Activated CD4-positive, alpha-beta T cell treated with anti-CD3 and anti-CD28 coated beads, Interleukin-2, amount 10 ng/mL, durations not matched to agents 24 days and 14 days (primary cell): ENCODE measurements around the gene PXK. TPM values are rescaled to one million over a fixed set of nuclear protein-coding genes. Genes with fewer than 3 reads are reported as not detected.
A peak's percentile ranks its signal among the peaks of the same experiment; 100 is the strongest.

Experiments used
- DNase-seq: peaks from one replicate; pipeline ENCODE4 v3.0.0; 2022
- H3K27ac Mint-ChIP-seq: one replicate; pipeline ENCODE4 v1.8.0; 2022; ENCODE audit warnings: mild to moderate bottlenecking, mixed read lengths
- H3K27me3 Mint-ChIP-seq: one replicate; pipeline ENCODE4 v1.8.0; 2022; ENCODE audit warnings: mixed read lengths
- H3K36me3 Mint-ChIP-seq: one replicate; pipeline ENCODE4 v1.8.0; 2022; ENCODE audit warnings: low read depth, mild to moderate bottlenecking, mixed read lengths
- H3K4me1 Mint-ChIP-seq: one replicate; pipeline ENCODE4 v1.8.0; 2021; ENCODE audit warnings: mixed read lengths
- H3K4me3 Mint-ChIP-seq: one replicate; pipeline ENCODE4 v1.8.0; 2022; ENCODE audit warnings: mild to moderate bottlenecking, moderate library complexity, mixed read lengths
- H3K9me3 Mint-ChIP-seq: one replicate; pipeline ENCODE4 v1.8.0; 2021; ENCODE audit warnings: mixed read lengths
- intact Hi-C: fragments of 100-400 bp; cut with micrococcal nuclease; formaldehyde crosslinking; loops from one replicate; pipeline ENCODE4 v1.15.1; 2023
- total RNA-seq: library from RNA; stranded (reverse); gene quantifications from 2 replicates; pipeline ENCODE4 v1.2.3, GENCODE V29; 2022

Gene PXK
- total RNA-seq, 1 donor from 2014 or later, result 45.7 TPM

DNA sequence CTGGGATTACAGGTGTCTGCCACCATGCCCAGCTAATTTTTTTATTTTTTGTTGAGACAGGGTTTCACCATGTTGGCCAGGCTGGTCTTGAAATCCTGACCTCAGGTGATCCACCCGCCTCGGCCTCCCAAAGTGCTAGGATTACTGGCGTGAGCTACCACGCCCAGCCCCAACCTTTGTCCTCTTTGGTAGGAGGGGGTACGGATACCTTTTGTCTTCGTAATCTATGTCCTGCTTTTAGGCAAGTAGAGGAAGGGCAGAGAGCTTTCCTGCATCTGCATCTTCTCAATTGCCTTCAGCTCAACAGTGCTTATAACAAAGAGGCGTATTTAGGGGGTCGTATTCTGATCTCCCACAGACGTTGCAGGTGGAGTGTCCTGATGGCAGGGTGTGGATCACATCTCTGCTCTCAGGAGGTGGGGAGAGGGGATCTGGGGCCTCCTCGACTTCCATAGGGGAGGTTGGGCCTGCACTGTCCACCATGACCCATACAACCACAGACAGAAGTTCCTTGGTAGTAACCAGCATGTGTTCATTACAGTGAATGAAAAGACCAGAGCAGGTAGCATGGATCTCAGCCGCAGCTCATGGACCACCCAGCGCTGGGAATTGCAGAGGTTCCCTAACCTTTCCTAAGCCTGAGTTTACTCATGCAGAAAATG, 137.8 kb downstream of the PXK start:
- intact Hi-C loops, result loop anchor here (1.0 to 5.0 kb wide), 5 partner anchors 7 to 164 kb away; partner anchors contain the start of genes HTD2, PDHB and RPP14
- Mint-ChIP-seq H3K4me1 (peaks cover 47% of the 10 kb centered on the region), H3K27ac (peak overlapping the region; percentile 62), H3K27me3 (peaks cover 4% of the 10 kb centered on the region), H3K4me3 (peak overlapping the region; percentile 42), H3K36me3 (no peaks in the 10 kb centered on the region), H3K9me3 (no peaks in the 10 kb centered on the region)
- DNase-seq, result no peak

DNA sequence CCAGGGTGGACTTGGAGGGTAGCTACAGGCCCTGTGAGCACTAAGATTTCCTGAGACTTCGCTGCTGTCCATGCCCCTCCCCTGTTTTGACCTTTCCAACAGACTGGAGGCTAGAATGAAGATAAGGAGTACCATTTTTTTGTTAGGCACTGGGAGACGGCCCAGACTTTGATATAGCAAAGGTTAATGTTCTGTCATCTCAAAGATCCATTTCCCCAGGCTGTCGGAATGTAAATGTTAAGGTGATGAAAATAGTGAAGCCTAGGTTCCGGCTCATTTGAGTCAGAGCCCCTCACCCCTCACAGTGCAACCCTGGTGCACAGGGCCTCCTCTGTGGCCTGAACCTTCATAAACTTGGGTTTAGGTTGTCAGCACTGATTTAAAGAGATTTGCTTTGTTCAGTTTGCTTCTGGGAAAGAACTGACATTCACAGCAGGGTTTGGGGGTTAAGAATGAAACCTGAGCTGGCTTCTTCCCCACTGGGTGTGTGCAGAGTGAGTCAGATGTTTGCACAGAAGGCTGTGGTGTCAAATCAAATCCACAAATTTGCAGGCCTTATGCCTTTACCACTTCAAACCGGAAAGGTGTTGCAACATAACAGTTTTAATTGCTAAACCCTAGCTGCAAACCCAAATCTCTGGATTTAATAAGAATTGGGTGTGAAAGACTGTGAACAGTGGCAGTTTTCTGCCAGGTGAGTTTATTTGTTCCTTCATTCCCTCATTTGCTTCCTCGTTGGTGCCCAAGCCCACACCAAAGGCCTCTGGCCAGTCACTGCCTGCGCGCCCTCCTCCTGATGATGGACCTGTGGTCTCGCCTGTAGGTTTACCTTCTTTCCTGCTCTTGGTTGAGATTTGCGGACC, 138.6 kb downstream of the PXK start:
- peak; percentile 88 for DNase-seq
- Mint-ChIP-seq H3K36me3 (no peaks in the 10 kb centered on the region), H3K9me3 (no peaks in the 10 kb centered on the region), H3K27me3 (peaks cover 2% of the 10 kb centered on the region), H3K4me3 (peak overlapping the region; percentile 46), H3K27ac (peak overlapping the region; percentile 62), H3K4me1 (peaks cover 45% of the 10 kb centered on the region)
- intact Hi-C loops, result loop anchor here (1.0 to 5.0 kb wide), 5 partner anchors 8 to 165 kb away; partner anchors contain the start of genes HTD2, PDHB and RPP14

GRCh38 chr3:58473275-58473674, 140.6 kb downstream of the PXK start:
- Mint-ChIP-seq H3K27ac (no peak overlapping the region), H3K4me1 (peaks cover 45% of the 10 kb centered on the region), H3K27me3 (peaks cover 8% of the 10 kb centered on the region), H3K36me3 (no peaks in the 10 kb centered on the region), H3K4me3 (no peak overlapping the region), H3K9me3 (no peaks in the 10 kb centered on the region)
- DNase-seq, result no peak
- intact Hi-C loops, result loop anchor here (5.0 kb wide), 1 partner anchor 151 kb away; no protein-coding TSS in a partner anchor

DNA sequence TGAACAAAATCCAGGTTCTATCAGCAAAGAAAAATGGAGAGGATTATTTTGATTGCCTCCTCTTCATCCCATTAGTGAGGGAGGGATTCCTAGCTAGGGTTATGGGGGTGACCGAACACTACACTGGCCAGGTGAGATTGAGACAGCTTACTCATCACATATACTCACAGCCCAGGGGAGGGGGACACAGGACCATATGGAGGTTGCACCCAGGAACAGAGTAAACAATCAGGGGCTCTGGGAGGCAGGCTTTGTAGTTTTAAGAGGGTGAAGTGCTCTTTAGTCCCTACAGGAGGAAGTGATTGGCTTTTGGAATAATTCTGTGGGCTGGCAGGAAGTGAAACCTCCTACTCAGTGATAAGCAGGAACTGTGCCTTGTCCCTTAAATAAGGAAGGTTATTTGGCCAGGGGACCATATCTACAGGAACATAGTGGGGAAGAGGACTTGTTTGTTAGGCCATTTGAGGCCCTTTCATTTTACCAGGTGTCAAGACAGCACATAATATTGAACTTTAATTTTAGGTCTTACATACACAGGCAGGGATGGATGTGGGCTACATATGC, 141.7 kb downstream of the PXK start:
- H3K9me3 Mint-ChIP-seq, result no peaks in the 10 kb centered on the region
- no peak for DNase-seq
- H3K4me3 Mint-ChIP-seq, result no peak overlapping the region
- peaks cover 45% of the 10 kb centered on the region for H3K4me1 Mint-ChIP-seq
- no peaks in the 10 kb centered on the region for H3K36me3 Mint-ChIP-seq
- no peak overlapping the region for H3K27ac Mint-ChIP-seq
- intact Hi-C loops, result loop anchor here (5.0 kb wide), 1 partner anchor 152 kb away; no protein-coding TSS in a partner anchor
- peaks cover 17% of the 10 kb centered on the region for H3K27me3 Mint-ChIP-seq

DNA sequence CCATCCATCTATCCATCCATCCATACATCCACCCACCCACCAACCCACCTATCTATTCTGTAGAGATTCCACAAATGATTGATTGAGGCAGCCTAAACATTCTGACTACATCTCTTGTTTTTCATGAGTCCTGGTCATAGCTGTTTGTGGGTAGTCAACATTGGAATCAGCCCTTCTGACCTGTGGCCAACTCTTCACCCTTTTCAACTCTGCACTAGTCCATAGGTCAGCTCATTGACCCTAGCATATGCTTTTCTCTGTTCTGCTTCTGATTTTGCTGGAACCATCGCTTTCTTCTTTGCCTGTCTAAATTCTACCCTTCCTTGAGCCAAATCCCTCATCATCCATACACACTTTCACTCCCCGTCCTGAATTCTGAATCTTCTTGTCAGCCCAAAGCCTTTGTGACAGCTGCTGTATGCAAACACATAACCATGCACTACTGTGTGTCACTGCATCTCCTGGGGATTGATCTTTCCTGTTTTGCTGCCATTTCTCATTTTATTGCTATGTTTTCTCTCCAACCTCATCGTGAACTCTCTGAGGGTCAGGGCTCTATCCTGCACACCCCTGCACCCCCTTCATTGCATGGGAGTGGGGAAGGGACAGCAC, 142.4 kb downstream of the PXK start:
- no peaks in the 10 kb centered on the region for H3K9me3 Mint-ChIP-seq
- H3K4me3 Mint-ChIP-seq, result no peak overlapping the region
- H3K27ac Mint-ChIP-seq, result no peak overlapping the region
- no peaks in the 10 kb centered on the region for H3K36me3 Mint-ChIP-seq
- H3K27me3 Mint-ChIP-seq, result peaks cover 21% of the 10 kb centered on the region
- intact Hi-C loops, result loop anchor here (5.0 kb wide), 1 partner anchor 153 kb away; no protein-coding TSS in a partner anchor
- no peak for DNase-seq
- peaks cover 43% of the 10 kb centered on the region for H3K4me1 Mint-ChIP-seq

Other genes with a start within 250 kb of the PXK start
- gene DNASE1L3, start 121.9 kb upstream of the PXK start, total RNA-seq, result not detected in 2 replicates
- 9.8 and 10.8 TPM in 2 replicates for gene ABHD6, start 95.1 kb upstream of the PXK start, total RNA-seq
- 22.7 and 25.2 TPM in 2 replicates for gene RPP14, start 26.6 kb upstream of the PXK start, total RNA-seq
- 9.7 and 11.5 TPM in 2 replicates for gene HTD2, start 26.4 kb upstream of the PXK start, total RNA-seq
- gene PDHB, start 100.9 kb downstream of the PXK start, total RNA-seq, result 68.0 and 69.3 TPM in 2 replicates
- gene KCTD6, start 159.2 kb downstream of the PXK start, total RNA-seq, result 5.8 and 6.3 TPM in 2 replicates
- gene ACOX2, start 204.3 kb downstream of the PXK start, total RNA-seq, result not detected in 2 replicates
- not detected in 2 replicates for gene FAM107A, start 244.5 kb downstream of the PXK start, total RNA-seq